ENCODE measurements around the gene SNAP25.

SNAP25 gene

DNA sequence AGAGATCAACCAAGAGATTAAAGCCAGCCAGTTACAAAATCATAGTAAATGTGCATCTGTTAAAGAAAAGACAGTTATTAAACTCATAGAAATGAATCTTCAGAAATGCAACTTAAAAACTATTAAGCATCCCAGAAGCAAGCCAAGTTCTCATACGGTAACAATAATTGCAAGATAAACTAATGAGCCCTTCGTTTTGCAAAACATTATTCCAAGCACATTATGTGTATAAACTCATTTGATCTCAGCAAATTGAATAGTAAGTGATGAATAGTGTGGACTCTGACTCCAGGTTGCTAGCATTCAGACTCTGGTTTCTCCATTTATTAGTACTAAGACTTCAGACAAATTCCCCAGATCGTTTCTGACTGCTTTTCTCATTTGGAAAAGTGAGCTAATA lies 85.2 kb downstream of the SNAP25 start:
- no peak for DNase-seq (ENCODE audit: low read depth, low spot score)

DNA sequence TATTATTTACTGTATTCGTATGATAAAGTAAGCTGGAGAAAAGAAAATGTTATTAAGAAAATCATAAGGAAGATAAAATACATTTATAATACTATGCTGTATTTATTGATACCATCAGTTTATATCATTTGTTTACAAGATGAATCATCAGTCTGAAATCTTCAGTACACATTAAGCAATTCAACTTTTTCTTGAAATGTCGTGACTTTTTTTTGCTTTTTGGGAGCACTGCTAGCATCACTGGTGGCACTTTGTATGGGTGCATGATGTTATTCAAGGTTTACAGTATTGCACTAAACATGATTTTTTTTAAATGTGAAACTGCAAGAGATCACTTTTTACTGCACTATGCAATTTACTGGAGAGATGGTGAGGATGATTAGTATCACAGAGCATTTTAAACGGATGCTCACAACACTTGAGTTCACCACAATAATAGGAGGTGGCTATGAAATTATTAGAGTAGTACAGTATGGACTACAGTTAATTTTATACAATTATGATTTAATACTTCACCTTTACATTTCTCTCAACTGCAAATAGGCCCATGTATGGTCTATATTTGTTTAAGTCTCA lies 85.9 kb downstream of the SNAP25 start:
- DNase-seq (ENCODE audit: low read depth, low spot score), result no peak

DNA sequence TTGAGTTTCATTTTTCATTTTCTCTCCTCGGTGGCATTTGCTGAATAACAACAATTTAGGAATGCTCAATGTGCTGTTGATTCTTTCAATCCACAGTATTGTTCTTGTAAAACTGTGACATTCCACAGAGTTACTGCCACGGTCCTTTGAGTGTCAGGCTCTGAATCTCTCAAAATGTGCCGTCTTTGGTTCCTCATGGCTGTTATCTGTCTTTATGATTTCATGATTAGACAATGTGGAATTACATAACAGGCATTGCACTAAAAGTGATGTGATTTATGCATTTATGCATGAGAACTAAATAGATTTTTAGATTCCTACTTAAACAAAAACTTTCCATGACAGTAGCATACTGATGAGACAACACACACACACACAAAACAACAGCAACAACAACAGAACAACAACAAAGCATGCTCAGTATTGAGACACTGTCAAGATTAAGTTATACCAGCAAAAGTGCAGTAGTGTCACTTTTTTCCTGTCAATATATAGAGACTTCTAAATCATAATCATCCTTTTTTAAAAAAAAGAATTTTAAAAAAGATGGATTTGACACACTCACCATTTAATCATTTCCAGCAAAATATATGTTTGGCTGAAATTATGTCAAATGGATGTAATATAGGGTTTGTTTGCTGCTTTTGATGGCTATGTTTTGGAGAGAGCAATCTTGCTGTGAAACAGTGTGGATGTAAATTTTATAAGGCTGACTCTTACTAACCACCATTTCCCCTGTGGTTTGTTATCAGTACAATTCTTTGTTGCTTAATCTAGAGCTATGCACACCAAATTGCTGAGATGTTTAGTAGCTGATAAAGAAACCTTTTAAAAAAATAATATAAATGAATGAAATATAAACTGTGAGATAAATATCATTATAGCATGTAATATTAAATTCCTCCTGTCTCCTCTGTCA lies 88.1 kb downstream of the SNAP25 start:
- no peak for DNase-seq (ENCODE audit: low read depth, low spot score)

DNA sequence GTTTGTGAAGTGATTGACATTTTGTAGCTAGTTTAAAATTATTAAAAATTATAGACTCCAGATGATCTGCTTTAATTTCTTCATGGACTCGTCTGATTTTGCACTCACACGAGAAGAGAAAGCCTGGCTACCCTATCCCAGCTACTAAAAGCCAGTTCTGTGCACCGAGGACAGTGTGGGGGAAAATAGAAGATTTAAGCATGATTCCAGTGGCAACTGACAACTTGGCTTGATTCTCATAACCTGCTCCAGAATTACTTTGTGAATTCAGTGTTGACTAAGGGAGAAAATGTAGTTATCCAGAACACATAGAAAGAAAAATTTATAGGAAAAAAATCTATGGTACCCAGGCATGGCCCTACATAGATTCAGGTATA lies 88.7 kb downstream of the SNAP25 start:
- no peak for DNase-seq (ENCODE audit: low read depth, low spot score)

DNA sequence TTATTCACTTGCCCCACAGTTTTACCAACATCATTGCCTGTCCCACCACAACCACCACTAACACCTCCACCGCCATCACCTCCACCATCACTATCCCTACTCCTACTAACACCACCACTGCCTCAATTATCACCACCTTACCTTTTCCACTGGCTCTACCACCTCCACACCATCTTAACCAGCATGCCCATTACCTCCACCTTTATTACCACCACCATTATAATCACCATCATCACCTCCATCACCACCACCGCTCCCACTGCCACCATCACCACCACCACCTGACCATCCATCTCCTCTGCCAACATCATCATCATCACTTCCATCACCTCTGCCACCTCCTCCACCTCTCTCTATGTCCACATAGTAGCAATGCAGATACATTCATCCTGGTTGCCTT lies 90.0 kb downstream of the SNAP25 start:
- DNase-seq (ENCODE audit: low read depth, low spot score), result no peak

DNA sequence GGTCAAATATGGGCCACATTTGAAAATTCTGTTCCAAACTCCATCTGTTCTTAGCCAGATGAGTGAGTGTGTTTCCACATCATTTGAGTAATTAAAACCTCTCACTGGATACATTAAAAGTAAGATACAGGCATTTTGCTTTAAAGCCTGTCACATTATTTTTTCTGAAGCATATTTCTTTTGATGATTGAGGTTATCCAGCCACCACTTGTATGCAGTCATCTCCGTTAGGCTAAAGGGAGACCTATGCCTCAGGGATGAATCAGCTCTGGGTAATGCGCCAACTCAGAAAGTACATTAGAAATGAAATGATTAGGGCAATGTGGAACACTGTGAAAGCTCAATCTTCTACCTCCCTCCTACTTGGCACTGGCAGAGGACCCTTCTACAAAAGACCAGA lies 90.7 kb downstream of the SNAP25 start:
- DNase-seq (ENCODE audit: low read depth, low spot score), result no peak

DNA sequence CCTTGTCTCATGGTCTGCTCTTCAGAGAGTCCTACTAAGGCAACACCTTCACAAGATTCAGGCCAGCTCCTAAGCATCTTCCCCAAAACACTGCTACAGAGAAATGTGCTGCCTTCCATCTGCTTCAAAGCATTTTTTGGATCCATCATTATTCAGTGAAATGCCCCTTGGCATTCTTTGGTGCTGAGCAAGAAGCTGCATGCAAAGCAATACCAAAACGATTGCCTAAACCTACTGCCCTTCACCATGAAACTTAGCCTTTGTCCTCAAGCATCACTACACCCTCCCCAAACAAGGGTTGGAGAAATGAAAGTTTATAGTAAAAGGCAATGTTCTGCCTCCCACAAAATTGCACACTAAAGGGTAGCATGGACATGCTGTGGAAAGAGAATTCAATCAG lies 93.5 kb downstream of the SNAP25 start:
- no peak for DNase-seq (ENCODE audit: low read depth, low spot score)

DNA sequence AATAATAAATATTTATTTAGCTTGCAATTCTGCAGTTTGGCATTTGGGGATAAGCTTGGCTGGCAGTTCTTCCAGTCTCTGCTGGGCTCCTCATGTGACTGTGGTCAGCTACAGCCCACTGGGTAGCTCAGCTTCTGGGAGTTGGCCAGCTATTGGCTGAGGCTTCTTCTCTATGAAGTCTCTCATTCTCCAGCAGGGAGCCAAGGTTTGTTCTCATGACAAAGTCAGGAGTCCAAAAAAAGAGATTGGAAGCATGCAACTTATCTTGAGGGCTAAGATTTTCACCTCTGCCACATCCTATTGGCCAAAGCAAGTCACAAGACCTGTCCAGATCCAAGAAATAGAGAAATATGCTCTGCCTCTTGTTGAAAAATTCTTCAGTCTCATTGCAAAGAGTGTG lies 94.6 kb downstream of the SNAP25 start:
- DNase-seq (ENCODE audit: low read depth, low spot score), result no peak

DNA sequence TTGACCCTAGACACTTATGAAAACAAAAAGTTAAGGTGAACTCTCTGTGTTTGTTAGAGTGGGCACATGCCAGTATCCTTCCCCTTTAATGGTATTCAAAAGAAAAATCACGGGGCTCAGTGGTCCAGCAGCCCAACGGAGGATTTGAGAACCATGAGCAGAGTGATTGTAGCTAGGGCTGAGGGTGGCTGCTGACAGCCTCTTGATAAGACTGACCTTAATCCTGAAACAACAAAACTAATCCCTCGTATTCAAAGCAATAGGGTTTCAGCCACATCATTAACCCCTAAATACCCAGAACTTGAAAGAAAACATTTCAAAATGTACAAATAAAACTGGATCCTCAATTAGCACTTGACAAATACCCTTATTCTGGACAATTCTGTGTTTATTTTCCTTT lies 95.1 kb downstream of the SNAP25 start:
- no peak for DNase-seq (ENCODE audit: low read depth, low spot score)

DNA sequence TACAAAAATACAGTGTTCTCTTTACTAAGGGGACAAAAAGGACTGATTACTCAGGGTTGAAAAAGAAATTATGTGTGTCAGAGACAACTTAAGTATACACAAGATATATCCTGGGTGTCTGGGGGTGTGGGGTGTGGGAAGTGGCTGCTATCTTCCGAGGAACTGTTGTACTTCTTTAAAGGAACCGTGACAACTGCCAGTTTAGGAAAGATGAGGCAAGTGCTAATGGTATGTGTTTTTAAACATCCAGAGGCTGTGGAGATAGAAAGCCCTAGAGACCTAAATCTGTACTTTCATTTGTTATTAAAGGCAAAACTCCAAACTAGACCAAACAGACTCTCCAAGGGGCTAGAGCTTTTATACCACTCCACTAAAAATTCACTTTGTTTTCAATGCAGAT lies 95.6 kb downstream of the SNAP25 start:
- DNase-seq (ENCODE audit: low read depth, low spot score), result no peak

DNA sequence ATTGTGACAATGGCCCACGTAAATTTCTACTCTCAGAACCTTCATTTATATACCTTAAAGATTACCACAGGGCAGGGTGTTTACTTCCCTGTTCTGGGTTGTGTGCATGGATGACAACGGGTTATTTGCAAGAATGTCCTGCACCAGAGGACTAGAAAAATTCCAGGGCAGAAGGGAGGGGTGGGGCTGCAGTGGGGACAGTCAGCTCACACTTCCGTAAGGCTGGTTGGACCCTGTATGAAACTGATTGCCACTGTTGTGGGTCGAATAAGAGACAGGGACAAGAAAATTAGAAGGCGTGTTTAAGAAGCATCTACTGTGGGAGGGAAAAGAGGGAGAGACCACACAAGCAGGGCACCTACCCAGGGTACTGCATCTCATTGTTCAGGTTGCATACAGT lies 96.5 kb downstream of the SNAP25 start:
- no peak for DNase-seq (ENCODE audit: low read depth, low spot score)

DNA sequence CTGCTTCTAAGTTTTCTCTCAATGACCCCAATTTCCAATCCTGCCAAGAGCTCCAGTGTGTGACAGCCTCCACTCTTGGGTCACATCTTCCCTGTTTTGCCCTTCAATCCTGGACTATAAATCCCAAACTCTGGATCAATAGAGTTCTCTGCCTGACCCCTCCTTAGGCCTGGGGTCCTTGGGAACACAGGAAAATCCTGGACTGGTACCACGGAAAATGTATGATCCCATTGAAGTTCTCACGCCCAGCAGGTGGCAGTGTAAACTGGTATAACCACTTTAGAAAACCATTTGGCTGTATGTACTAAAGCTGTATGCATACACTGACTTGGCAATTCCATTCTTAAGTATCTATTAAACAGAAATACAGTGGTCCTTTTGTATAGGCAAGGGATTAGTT lies 98.0 kb downstream of the SNAP25 start:
- DNase-seq (ENCODE audit: low read depth, low spot score), result no peak

DNA sequence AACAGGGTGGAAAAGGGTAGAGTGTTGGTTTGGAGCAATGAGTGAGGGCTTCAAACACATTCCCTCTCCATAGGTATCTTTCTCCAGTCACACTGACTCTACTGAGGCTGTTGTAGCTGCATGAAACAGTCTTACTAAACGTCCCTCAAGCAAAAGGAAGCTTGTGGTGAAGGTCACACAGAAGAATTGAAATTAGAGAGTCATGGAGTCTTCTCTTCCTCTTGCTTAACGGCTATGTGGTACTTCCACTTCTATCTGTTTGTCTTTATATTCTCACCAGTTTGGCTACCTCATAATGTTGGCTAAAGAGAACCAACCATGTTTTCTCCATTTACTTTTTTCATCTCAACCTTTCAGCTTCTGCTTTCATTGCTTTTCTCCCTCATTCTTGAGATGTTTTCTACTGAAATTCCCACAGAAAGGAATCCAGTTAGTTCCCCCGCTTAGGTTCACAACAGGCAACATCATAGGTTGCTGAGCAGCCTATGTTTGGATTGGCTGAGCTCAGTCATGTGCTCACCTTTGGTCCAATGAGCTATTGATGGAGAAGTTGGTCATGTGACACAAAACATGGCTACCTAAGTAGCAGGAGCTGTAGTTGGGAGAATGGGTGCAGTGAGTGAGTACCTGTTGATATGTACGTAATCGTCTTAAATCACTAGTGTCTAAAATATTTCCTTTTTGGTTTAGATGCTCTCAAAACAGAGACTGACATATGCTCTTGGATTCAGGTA lies 99.8 kb downstream of the SNAP25 start:
- DNase-seq (ENCODE audit: low read depth, low spot score), result no peak

DNA sequence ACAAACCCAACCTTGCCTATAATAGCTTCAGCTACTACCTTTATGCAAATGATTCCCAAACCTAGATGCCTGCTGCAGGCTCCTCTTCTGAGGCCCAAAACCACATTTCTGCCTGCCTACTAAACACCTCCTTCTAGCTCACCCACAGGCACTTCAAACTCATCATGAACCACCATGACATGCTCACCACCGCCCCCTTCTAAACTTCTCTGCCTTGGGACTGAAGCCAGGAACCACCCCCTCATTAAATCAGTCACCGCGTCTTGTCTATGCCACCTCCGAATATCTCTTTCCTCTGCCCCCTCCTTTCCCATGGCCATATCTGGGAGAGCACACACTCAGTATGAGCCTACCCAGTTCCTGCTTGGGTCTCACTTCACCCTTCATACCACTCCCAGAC lies 101.2 kb downstream of the SNAP25 start:
- no peak for DNase-seq (ENCODE audit: low read depth, low spot score)

DNA sequence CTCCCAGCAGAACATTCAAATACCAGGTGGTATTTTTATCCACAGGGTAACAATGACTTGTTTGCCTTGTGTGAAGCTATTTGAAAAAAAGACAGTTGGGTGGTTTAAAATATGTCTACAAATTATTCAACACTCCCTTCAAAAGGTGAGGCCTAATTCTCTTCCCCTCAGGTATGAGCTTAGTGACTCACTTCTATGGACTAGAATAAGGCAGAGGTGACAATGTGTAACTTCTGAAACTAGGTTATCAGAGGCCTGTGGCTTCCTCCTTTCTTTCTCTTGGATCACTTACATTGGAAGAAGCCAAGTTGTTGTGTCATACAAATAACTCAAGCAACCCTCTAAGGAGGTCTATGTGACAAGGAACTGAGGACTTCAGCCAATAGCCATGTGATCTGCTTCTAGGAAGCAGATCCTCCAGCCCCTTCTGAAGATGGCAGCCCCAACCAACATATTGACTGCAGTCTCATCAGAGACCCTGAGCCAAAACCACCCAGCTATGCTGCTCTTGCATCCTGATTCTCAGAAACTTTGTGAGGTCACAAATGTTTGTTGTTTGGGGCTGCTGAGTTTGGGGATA lies 102.6 kb downstream of the SNAP25 start:
- no peak for DNase-seq (ENCODE audit: low read depth, low spot score)

DNA sequence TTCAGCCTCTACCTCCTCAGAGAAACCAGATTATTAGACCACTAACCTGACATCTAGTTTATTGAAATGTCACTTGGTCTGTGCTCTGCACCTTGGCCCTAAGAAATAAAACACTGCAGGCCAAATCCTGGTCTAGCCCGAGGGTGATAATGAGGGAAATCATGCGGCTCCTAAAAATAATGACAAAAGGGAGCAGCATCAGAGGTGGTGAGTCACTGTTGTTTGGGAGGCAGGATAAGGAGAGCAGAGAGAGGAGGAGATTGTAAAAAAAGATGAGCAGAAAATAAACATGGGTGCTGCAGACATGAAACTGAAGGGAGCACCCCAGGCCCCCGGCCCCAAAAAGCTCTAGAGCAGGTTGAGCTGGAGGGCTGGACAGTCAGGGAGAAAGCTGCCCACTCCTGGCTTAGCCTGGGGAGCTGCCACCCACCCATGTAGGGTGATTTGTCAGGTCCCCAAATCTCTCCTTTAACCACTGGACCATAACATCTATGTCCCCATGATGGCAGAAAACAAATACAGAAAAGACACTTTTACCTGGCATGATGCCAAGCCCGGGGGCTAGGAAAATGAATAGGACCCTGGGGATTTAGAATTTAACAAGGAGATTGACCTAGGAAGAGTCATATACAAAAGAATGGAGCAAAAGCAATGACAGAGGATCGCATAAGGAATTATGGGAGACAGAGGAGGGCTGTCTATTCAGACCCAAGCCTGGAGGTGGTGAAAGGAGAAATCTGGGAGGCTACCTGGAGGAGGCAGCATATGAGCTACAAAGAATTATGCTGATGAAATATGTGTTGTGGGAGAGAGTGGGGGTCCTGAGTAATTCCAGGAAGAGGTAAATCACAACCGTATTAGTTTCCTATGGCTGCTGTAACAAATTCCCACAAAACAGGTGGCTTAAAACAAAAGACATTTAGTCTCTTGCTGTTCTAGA lies 103.7 kb downstream of the SNAP25 start:
- DNase-seq (ENCODE audit: low read depth, low spot score), result no peak

DNA sequence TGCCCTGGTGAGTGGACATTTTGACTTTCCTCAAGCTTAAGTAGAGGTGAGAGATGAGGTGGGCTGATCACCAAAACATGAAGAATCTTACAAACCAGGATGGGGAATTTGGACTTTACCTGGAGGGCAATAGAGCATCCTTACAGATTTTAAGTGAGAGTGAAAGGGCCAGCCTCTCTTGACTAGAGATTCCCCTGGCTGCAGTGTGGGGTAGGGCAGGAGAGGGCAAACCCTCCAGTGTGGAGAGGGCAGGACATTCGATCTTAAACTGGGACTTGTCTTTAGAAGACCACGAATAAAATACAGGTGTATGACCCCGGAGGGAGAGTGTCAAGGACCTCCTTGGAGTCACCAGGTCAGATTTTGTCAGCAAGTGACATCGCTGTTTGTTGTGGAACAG lies 105.1 kb downstream of the SNAP25 start:
- no peak for DNase-seq (ENCODE audit: low read depth, low spot score)

DNA sequence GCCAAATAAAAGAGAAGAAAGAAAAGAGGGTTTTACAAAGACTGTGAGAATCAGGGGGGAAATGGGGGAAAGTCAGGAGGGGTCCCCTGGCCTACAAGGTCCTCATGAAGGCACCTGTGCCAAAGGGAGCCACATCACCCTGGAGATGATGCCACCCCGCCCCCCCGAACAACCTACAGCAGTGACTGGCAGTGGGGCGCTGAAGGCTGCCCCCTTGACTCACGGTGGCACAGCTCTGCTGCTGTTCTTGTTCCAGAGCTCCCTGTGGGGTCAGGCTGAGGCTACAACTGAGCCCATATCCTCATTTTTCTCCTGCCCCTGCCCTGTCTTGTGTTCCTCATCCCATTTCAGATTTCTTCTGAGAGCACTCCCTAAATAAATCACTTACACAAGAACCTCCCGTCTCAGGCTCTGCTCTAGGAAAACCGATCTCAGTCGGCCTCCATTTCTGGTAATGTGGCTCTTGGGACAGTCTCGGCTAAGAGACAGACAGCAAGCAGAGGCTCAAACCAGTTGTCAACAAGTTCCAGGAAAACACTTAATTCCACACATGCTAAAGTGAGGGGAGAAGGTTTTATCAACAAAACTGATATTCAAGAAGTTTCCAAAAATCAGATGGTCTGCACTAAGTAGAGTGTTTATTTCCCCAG lies 105.7 kb downstream of the SNAP25 start:
- no peak for DNase-seq (ENCODE audit: low read depth, low spot score)

DNA sequence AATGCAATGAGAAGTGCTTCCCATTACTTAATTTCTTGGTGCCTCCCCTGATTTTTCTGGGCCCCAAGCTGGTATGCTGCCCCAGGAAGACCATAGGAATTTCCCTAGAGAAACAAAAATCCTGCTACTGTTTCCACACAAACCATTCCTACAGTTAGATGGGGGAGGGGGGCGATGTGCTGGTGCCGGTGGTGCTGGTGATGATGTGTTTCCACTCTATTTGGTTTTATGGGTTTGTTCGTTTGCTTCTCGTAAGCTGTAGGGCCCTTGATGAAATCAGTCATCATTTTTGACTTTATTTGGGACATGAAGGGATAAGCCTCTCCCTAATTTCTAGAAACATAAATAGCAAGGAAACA lies 110.2 kb downstream of the SNAP25 start:
- DNase-seq (ENCODE audit: low read depth, low spot score), result no peak

DNA sequence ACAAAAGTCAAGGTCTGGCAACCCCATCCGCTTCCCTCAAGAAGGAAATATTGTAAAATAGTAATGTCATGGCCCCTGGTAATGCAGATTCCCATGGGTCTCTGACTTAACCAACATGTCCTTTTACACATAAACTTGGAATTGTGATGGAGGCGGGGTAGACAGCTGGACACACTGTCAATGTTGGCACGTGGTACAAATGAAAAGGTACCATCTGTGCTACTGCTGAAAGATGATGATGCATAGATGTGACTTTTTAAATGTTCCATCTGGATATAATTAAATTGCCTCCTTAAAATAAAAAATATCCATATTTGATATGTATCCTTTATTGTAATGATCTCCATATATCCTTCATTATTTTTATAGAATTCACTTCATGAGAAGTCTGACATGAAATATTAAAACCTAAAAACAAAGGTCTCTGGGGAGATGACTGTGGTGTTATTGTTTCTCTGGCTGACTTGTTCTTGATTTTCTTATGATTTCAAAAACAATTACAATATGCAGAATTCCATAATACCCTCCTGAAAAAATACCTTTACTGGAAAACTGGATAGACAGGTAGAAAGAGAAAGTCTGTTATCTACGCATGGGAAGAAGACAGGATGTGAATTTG lies 110.9 kb downstream of the SNAP25 start:
- no peak for DNase-seq (ENCODE audit: low read depth, low spot score)

Measured in ELF-1 (cell line).